ENCODE measurements around the gene DUOX1.
"Not testable (repeated sequence)": the region's sequence is repeated elsewhere in the genome, so short reads cannot be mapped to it uniquely, and the experiment has no call there.

DUOX1 gene
- 0 to 0.27 (median 0.08) reads per million in 4 donors for total RNA-seq

- DNase-seq: peak in 1 of 5 donors; percentile 12
Measured at GRCh38 chr15:45129651-45130129, at the start of gene DUOX1, which contains the start of gene DUOXA1. DUOX1 (plus strand) TSS chr15:45129994; CDS start chr15:45131967, 1,973 bp downstream. DUOXA1 (minus strand) TSS chr15:45129879; CDS start chr15:45123014, 6,865 bp downstream.

GRCh38 chr15:45080593-45080992 is 49.2 kb upstream of the DUOX1 start:
- DNase-seq: not testable (repeated sequence)

GRCh38 chr15:45082412-45082811 is 47.4 kb upstream of the DUOX1 start:
- DNase-seq: not testable (repeated sequence)

- no peak for DNase-seq
Measured at GRCh38 chr15:45083223-45083622, 46.6 kb upstream of the DUOX1 start.

GRCh38 chr15:45084163-45084562 is 45.6 kb upstream of the DUOX1 start:
- DNase-seq: no peak

- DNase-seq: no peak
Measured at GRCh38 chr15:45087513-45087912, 42.3 kb upstream of the DUOX1 start.

GRCh38 chr15:45088801-45089711 is 40.7 kb upstream of the DUOX1 start:
- no peak for DNase-seq

- DNase-seq: no peak
Measured at GRCh38 chr15:45089712-45090373, 40.0 kb upstream of the DUOX1 start.

GRCh38 chr15:45091161-45091560 is 38.6 kb upstream of the DUOX1 start:
- no peak for DNase-seq

- DNase-seq: no peak
Measured at GRCh38 chr15:45091576-45091975, 38.2 kb upstream of the DUOX1 start.

GRCh38 chr15:45093013-45093412 is 36.8 kb upstream of the DUOX1 start:
- DNase-seq: no peak

- DNase-seq: no peak
Measured at GRCh38 chr15:45093622-45094357, 36.0 kb upstream of the DUOX1 start.

GRCh38 chr15:45094358-45094730 is 35.5 kb upstream of the DUOX1 start:
- DNase-seq: no peak

- no peak for DNase-seq
Measured at GRCh38 chr15:45095661-45096060, 34.1 kb upstream of the DUOX1 start.

- DNase-seq: no peak
Measured at GRCh38 chr15:45097466-45097865, 32.3 kb upstream of the DUOX1 start.

GRCh38 chr15:45099549-45100165 is 30.1 kb upstream of the DUOX1 start:
- DNase-seq: no peak

GRCh38 chr15:45100884-45101625 is 28.7 kb upstream of the DUOX1 start:
- DNase-seq: no peak

GRCh38 chr15:45101749-45102148 is 28.0 kb upstream of the DUOX1 start:
- DNase-seq: no peak

GRCh38 chr15:45102226-45102625 is 27.6 kb upstream of the DUOX1 start:
- no peak for DNase-seq

- DNase-seq: not testable (repeated sequence)
Measured at GRCh38 chr15:45104170-45104569, 25.6 kb upstream of the DUOX1 start.

GRCh38 chr15:45105586-45105985 is 24.2 kb upstream of the DUOX1 start:
- no peak for DNase-seq
